Measurements from ENCODE around the gene CLASP2. TPM values are rescaled to one million over a fixed set of nuclear protein-coding genes. Genes with fewer than 3 reads are reported as not detected.

CLASP2 gene
- total RNA-seq, 1 donor from 2014 or later = 70.9 TPM

GRCh38 chr3:33650495-33650894, 67.6 kb downstream of the CLASP2 start:
- intact Hi-C loops (cut with micrococcal nuclease) = no loop called here
- peaks cover 17% of the 10 kb centered on the region for H3K4me1 Mint-ChIP-seq (ENCODE audit: low read depth)

GRCh38 chr3:33648793-33649192, 69.3 kb downstream of the CLASP2 start:
- Mint-ChIP-seq H3K4me3 (ENCODE audit: low read depth) (no peak overlapping the region), H3K9me3 (no peaks in the 10 kb centered on the region), H3K4me1 (ENCODE audit: low read depth) (peaks cover 18% of the 10 kb centered on the region), H3K36me3 (ENCODE audit: low read depth) (peaks cover 7% of the 10 kb centered on the region), H3K27ac (no peak overlapping the region), H3K27me3 (ENCODE audit: low read depth) (no peaks in the 10 kb centered on the region)
- intact Hi-C loops (cut with micrococcal nuclease) = no loop called here
- DNase-seq (ENCODE audit: low spot score) = no peak

More at GRCh38 chr3:33650495-33650894, 67.6 kb downstream of the CLASP2 start:
- DNase-seq (ENCODE audit: low spot score) = no peak
- Mint-ChIP-seq H3K4me3 (ENCODE audit: low read depth) (no peak overlapping the region), H3K36me3 (ENCODE audit: low read depth) (no peaks in the 10 kb centered on the region), H3K9me3 (no peaks in the 10 kb centered on the region), H3K27me3 (ENCODE audit: low read depth) (no peaks in the 10 kb centered on the region), H3K27ac (no peak overlapping the region)

- no peaks in the 10 kb centered on the region for H3K27me3 Mint-ChIP-seq (ENCODE audit: low read depth)
- H3K4me3 Mint-ChIP-seq (ENCODE audit: low read depth) = no peak overlapping the region
- H3K27ac Mint-ChIP-seq = no peak overlapping the region
- peaks cover 7% of the 10 kb centered on the region for H3K36me3 Mint-ChIP-seq (ENCODE audit: low read depth)
- DNase-seq (ENCODE audit: low spot score) = no peak
- intact Hi-C loops (cut with micrococcal nuclease) = no loop called here
- H3K4me1 Mint-ChIP-seq (ENCODE audit: low read depth) = peaks cover 19% of the 10 kb centered on the region
- H3K9me3 Mint-ChIP-seq = no peaks in the 10 kb centered on the region
These were observed 71.6 kb downstream of the CLASP2 start for GRCh38 chr3:33646406-33646805.

GRCh38 chr3:33645060-33645647, 72.9 kb downstream of the CLASP2 start:
- Mint-ChIP-seq H3K27ac (no peak overlapping the region), H3K27me3 (ENCODE audit: low read depth) (no peaks in the 10 kb centered on the region), H3K36me3 (ENCODE audit: low read depth) (peaks cover 7% of the 10 kb centered on the region), H3K9me3 (no peaks in the 10 kb centered on the region), H3K4me3 (ENCODE audit: low read depth) (peak overlapping the region; percentile 49), H3K4me1 (ENCODE audit: low read depth) (peaks cover 21% of the 10 kb centered on the region)
- intact Hi-C loops (cut with micrococcal nuclease) = no loop called here
- DNase-seq (ENCODE audit: low spot score) = peak; percentile 39

GRCh38 chr3:33644582-33644981, 73.5 kb downstream of the CLASP2 start:
- intact Hi-C loops (cut with micrococcal nuclease) = no loop called here
- no peaks in the 10 kb centered on the region for H3K9me3 Mint-ChIP-seq
- no peak for DNase-seq (ENCODE audit: low spot score)
- peaks cover 7% of the 10 kb centered on the region for H3K36me3 Mint-ChIP-seq (ENCODE audit: low read depth)
- peaks cover 23% of the 10 kb centered on the region for H3K4me1 Mint-ChIP-seq (ENCODE audit: low read depth)
- no peak overlapping the region for H3K4me3 Mint-ChIP-seq (ENCODE audit: low read depth)
- H3K27ac Mint-ChIP-seq = no peak overlapping the region
- H3K27me3 Mint-ChIP-seq (ENCODE audit: low read depth) = no peaks in the 10 kb centered on the region

GRCh38 chr3:33642806-33643205, 75.2 kb downstream of the CLASP2 start:
- H3K4me3 Mint-ChIP-seq (ENCODE audit: low read depth) = no peak overlapping the region
- intact Hi-C loops (cut with micrococcal nuclease) = no loop called here
- no peaks in the 10 kb centered on the region for H3K27me3 Mint-ChIP-seq (ENCODE audit: low read depth)
- peaks cover 19% of the 10 kb centered on the region for H3K4me1 Mint-ChIP-seq (ENCODE audit: low read depth)
- no peaks in the 10 kb centered on the region for H3K9me3 Mint-ChIP-seq
- peaks cover 7% of the 10 kb centered on the region for H3K36me3 Mint-ChIP-seq (ENCODE audit: low read depth)
- no peak overlapping the region for H3K27ac Mint-ChIP-seq
- DNase-seq (ENCODE audit: low spot score) = no peak

- DNase-seq (ENCODE audit: low spot score) = no peak
- no peaks in the 10 kb centered on the region for H3K27me3 Mint-ChIP-seq (ENCODE audit: low read depth)
- H3K27ac Mint-ChIP-seq = no peak overlapping the region
- intact Hi-C loops (cut with micrococcal nuclease) = no loop called here
- no peaks in the 10 kb centered on the region for H3K9me3 Mint-ChIP-seq
- H3K4me1 Mint-ChIP-seq (ENCODE audit: low read depth) = peaks cover 10% of the 10 kb centered on the region
- no peak overlapping the region for H3K4me3 Mint-ChIP-seq (ENCODE audit: low read depth)
- peaks cover 4% of the 10 kb centered on the region for H3K36me3 Mint-ChIP-seq (ENCODE audit: low read depth)
These were observed 78.2 kb downstream of the CLASP2 start for GRCh38 chr3:33639889-33640288.

- Mint-ChIP-seq H3K4me1 (ENCODE audit: low read depth) (peaks cover 6% of the 10 kb centered on the region), H3K4me3 (ENCODE audit: low read depth) (no peak overlapping the region), H3K9me3 (no peaks in the 10 kb centered on the region), H3K36me3 (ENCODE audit: low read depth) (no peaks in the 10 kb centered on the region), H3K27me3 (ENCODE audit: low read depth) (no peaks in the 10 kb centered on the region), H3K27ac (no peak overlapping the region)
- intact Hi-C loops (cut with micrococcal nuclease) = no loop called here
- no peak for DNase-seq (ENCODE audit: low spot score)
These were observed 80.6 kb downstream of the CLASP2 start for GRCh38 chr3:33637482-33637881.

- no peaks in the 10 kb centered on the region for H3K9me3 Mint-ChIP-seq
- intact Hi-C loops (cut with micrococcal nuclease) = loop anchor here (1.0 kb wide), 3 partner anchors 81 to 151 kb away; no protein-coding TSS in a partner anchor
These were observed 81.8 kb downstream of the CLASP2 start for GRCh38 chr3:33636125-33636850.

GRCh38 chr3:33634262-33634661, 83.8 kb downstream of the CLASP2 start:
- intact Hi-C loops (cut with micrococcal nuclease) = no loop called here
- Mint-ChIP-seq H3K27ac (no peak overlapping the region), H3K4me3 (ENCODE audit: low read depth) (no peak overlapping the region), H3K27me3 (ENCODE audit: low read depth) (no peaks in the 10 kb centered on the region), H3K36me3 (ENCODE audit: low read depth) (no peaks in the 10 kb centered on the region), H3K4me1 (ENCODE audit: low read depth) (peaks cover 2% of the 10 kb centered on the region), H3K9me3 (no peaks in the 10 kb centered on the region)
- DNase-seq (ENCODE audit: low spot score) = no peak

More at GRCh38 chr3:33636125-33636850, 81.8 kb downstream of the CLASP2 start:
- Mint-ChIP-seq H3K4me1 (ENCODE audit: low read depth) (peaks cover 6% of the 10 kb centered on the region), H3K27ac (no peak overlapping the region), H3K36me3 (ENCODE audit: low read depth) (no peaks in the 10 kb centered on the region), H3K4me3 (ENCODE audit: low read depth) (no peak overlapping the region), H3K27me3 (ENCODE audit: low read depth) (no peaks in the 10 kb centered on the region)
- no peak for DNase-seq (ENCODE audit: low spot score)

- Mint-ChIP-seq H3K4me3 (ENCODE audit: low read depth) (no peak overlapping the region), H3K36me3 (ENCODE audit: low read depth) (no peaks in the 10 kb centered on the region), H3K9me3 (no peaks in the 10 kb centered on the region), H3K27ac (no peak overlapping the region), H3K27me3 (ENCODE audit: low read depth) (no peaks in the 10 kb centered on the region), H3K4me1 (ENCODE audit: low read depth) (no peaks in the 10 kb centered on the region)
- DNase-seq (ENCODE audit: low spot score) = no peak
- intact Hi-C loops (cut with micrococcal nuclease) = no loop called here
These were observed 88.8 kb downstream of the CLASP2 start for GRCh38 chr3:33629219-33629618.

GRCh38 chr3:33624756-33625155, 93.3 kb downstream of the CLASP2 start:
- Mint-ChIP-seq H3K4me1 (ENCODE audit: low read depth) (no peaks in the 10 kb centered on the region), H3K36me3 (ENCODE audit: low read depth) (peaks cover 13% of the 10 kb centered on the region), H3K27ac (no peak overlapping the region), H3K4me3 (ENCODE audit: low read depth) (no peak overlapping the region), H3K27me3 (ENCODE audit: low read depth) (no peaks in the 10 kb centered on the region), H3K9me3 (no peaks in the 10 kb centered on the region)
- intact Hi-C loops (cut with micrococcal nuclease) = no loop called here
- no peak for DNase-seq (ENCODE audit: low spot score)

- H3K4me1 Mint-ChIP-seq (ENCODE audit: low read depth) = peaks cover 3% of the 10 kb centered on the region
- H3K27ac Mint-ChIP-seq = no peak overlapping the region
- H3K9me3 Mint-ChIP-seq = no peaks in the 10 kb centered on the region
- H3K4me3 Mint-ChIP-seq (ENCODE audit: low read depth) = no peak overlapping the region
- intact Hi-C loops (cut with micrococcal nuclease) = no loop called here
- H3K36me3 Mint-ChIP-seq (ENCODE audit: low read depth) = peaks cover 20% of the 10 kb centered on the region
- no peak for DNase-seq (ENCODE audit: low spot score)
- no peaks in the 10 kb centered on the region for H3K27me3 Mint-ChIP-seq (ENCODE audit: low read depth)
These were observed 105.0 kb downstream of the CLASP2 start for GRCh38 chr3:33613041-33613440.
